ENCODE results near the gene CEBPA. TPM values are rescaled to one million over a fixed set of nuclear protein-coding genes. Genes with fewer than 3 reads are reported as not detected.

The CEBPA gene
- total and polyA plus RNA-seq, 2 donors (not counting 1 experiment from before 2014, with no cell fraction given) = 0.17 TPM; not detected in 1

GRCh38 chr19:33278023-33278402 lies 24.3 kb downstream of the CEBPA start:
- Histone ChIP-seq H4K20me1 (ENCODE audit: control insufficient read depth, extremely low read depth, insufficient read depth, low read length) (no peaks in the 10 kb centered on the region), H3K4me2 (ENCODE audit: extremely low read depth, insufficient read depth, low read length) (no peak overlapping the region), H3K79me2 (ENCODE audit: control insufficient read depth, insufficient read depth, low read length) (no peaks in the 10 kb centered on the region), H3K27ac (ENCODE audit: insufficient read depth, low read length) (no peak overlapping the region), H3K4me3 (replicated peaks in 1 of 4; ENCODE audit: control extremely low read depth in 1 of 4, insufficient read depth in 1 of 4, low read depth in 3 of 4, low read length in 4 of 4) (no peak overlapping the region), H3K36me3 (ENCODE audit: control insufficient read depth, insufficient read depth, low read length) (no peaks in the 10 kb centered on the region), H3K9ac (ENCODE audit: insufficient read depth, low read length) (no peak overlapping the region), H3K4me1 (ENCODE audit: control insufficient read depth, extremely low read depth, insufficient read depth, low read length) (peaks cover 4% of the 10 kb centered on the region), H2AFZ (ENCODE audit: low read length) (no peak overlapping the region), H3K9me3 (ENCODE audit: control insufficient read depth, insufficient read depth, low read depth, low read length) (no peaks in the 10 kb centered on the region), H3K27me3 (ENCODE audit: control insufficient read depth, insufficient read depth, low read length) (no peaks in the 10 kb centered on the region)
- no peak for DNase-seq (ENCODE audit: low read depth in 2 of 2)
- TF ChIP-seq EZH2 (IDR thresholded peaks at IDR 0.05; ENCODE audit: low read length, missing control alignments) (no peak), CTCF (conservative IDR thresholded peaks at IDR 0.05 in 1 of 2, IDR thresholded peaks at IDR 0.05 in 1 of 2; ENCODE audit: low read depth in 1 of 2, low read length in 2 of 2) (no peak)

- Histone ChIP-seq H3K4me1 (ENCODE audit: control insufficient read depth, extremely low read depth, insufficient read depth, low read length) (peaks cover 4% of the 10 kb centered on the region), H3K9me3 (ENCODE audit: control insufficient read depth, insufficient read depth, low read depth, low read length) (no peaks in the 10 kb centered on the region), H3K27ac (ENCODE audit: insufficient read depth, low read length) (no peak overlapping the region), H3K4me2 (ENCODE audit: extremely low read depth, insufficient read depth, low read length) (no peak overlapping the region), H2AFZ (ENCODE audit: low read length) (no peak overlapping the region), H4K20me1 (ENCODE audit: control insufficient read depth, extremely low read depth, insufficient read depth, low read length) (no peaks in the 10 kb centered on the region), H3K9ac (ENCODE audit: insufficient read depth, low read length) (no peak overlapping the region), H3K36me3 (ENCODE audit: control insufficient read depth, insufficient read depth, low read length) (no peaks in the 10 kb centered on the region), H3K4me3 (replicated peaks in 1 of 4; ENCODE audit: control extremely low read depth in 1 of 4, insufficient read depth in 1 of 4, low read depth in 3 of 4, low read length in 4 of 4) (no peak overlapping the region), H3K27me3 (ENCODE audit: control insufficient read depth, insufficient read depth, low read length) (no peaks in the 10 kb centered on the region), H3K79me2 (ENCODE audit: control insufficient read depth, insufficient read depth, low read length) (no peaks in the 10 kb centered on the region)
- DNase-seq (ENCODE audit: low read depth in 2 of 2) = no peak
- TF ChIP-seq EZH2 (IDR thresholded peaks at IDR 0.05; ENCODE audit: low read length, missing control alignments) (no peak), CTCF (conservative IDR thresholded peaks at IDR 0.05 in 1 of 2, IDR thresholded peaks at IDR 0.05 in 1 of 2; ENCODE audit: low read depth in 1 of 2, low read length in 2 of 2) (no peak)
Measured at GRCh38 chr19:33277434-33277833, 24.9 kb downstream of the CEBPA start.

GRCh38 chr19:33275933-33276619 lies 26.3 kb downstream of the CEBPA start:
- Histone ChIP-seq H3K9ac (ENCODE audit: insufficient read depth, low read length) (no peak overlapping the region), H3K4me2 (ENCODE audit: extremely low read depth, insufficient read depth, low read length) (no peak overlapping the region), H2AFZ (ENCODE audit: low read length) (no peak overlapping the region), H3K4me1 (ENCODE audit: control insufficient read depth, extremely low read depth, insufficient read depth, low read length) (peaks cover 4% of the 10 kb centered on the region), H3K9me3 (ENCODE audit: control insufficient read depth, insufficient read depth, low read depth, low read length) (no peaks in the 10 kb centered on the region), H4K20me1 (ENCODE audit: control insufficient read depth, extremely low read depth, insufficient read depth, low read length) (no peaks in the 10 kb centered on the region), H3K27me3 (ENCODE audit: control insufficient read depth, insufficient read depth, low read length) (no peaks in the 10 kb centered on the region), H3K36me3 (ENCODE audit: control insufficient read depth, insufficient read depth, low read length) (no peaks in the 10 kb centered on the region), H3K79me2 (ENCODE audit: control insufficient read depth, insufficient read depth, low read length) (no peaks in the 10 kb centered on the region), H3K27ac (ENCODE audit: insufficient read depth, low read length) (no peak overlapping the region), H3K4me3 (replicated peaks in 1 of 4; ENCODE audit: control extremely low read depth in 1 of 4, insufficient read depth in 1 of 4, low read depth in 3 of 4, low read length in 4 of 4) (no peak overlapping the region)
- DNase-seq (ENCODE audit: low read depth in 2 of 2) = no peak
- TF ChIP-seq CTCF (conservative IDR thresholded peaks at IDR 0.05 in 1 of 2, IDR thresholded peaks at IDR 0.05 in 1 of 2; ENCODE audit: low read depth in 1 of 2, low read length in 2 of 2) (no peak), EZH2 (IDR thresholded peaks at IDR 0.05; ENCODE audit: low read length, missing control alignments) (no peak)

Measured in fibroblast of lung (primary cell).